Heart right ventricle (tissue), 16 donors: Measurements from ENCODE around the gene PALD1. TPM values are rescaled to one million over a fixed set of nuclear protein-coding genes. Genes with fewer than 3 reads are reported as not detected.
A peak's percentile ranks its signal among the peaks of the same experiment; 100 is the strongest.

Experiments
- ATAC-seq, 8 donors: fragments of 200-7000 bp; cut with Tn5 transposase; one replicate each; pipeline ENCODE4 v1.9.1; 2020; ENCODE audit warnings: mild to moderate bottlenecking in 8 of 8, moderate library complexity in 8 of 8, moderate number of reproducible peaks in 1 of 8
- DNase-seq, 2 donors: peaks; one replicate each; pipeline ENCODE4 v3.0.0-alpha.2; 2020
- H3K27ac ChIP-seq, 10 donors: fragments of 200-600 bp; sonication (generic) in 2 of 10; one replicate each; pipeline versions ENCODE4 v1.5.0 to v1.8.0; 2020 to 2022; ENCODE audit warnings: mild to moderate bottlenecking in 3 of 10
- H3K27me3 ChIP-seq, 7 donors: fragments of 200-600 bp; one replicate each; pipeline ENCODE4 v1.8.0; 2021 to 2022; ENCODE audit warnings: mild to moderate bottlenecking in 2 of 7
- H3K36me3 ChIP-seq, 9 donors: fragments of 200-600 bp; sonication (generic) in 1 of 9; one replicate each; pipeline versions ENCODE4 v1.5.0 to v1.8.0; 2020 to 2022; ENCODE audit warnings: mild to moderate bottlenecking in 2 of 9
- H3K4me1 ChIP-seq, 9 donors: fragments of 200-600 bp; sonication (generic) in 1 of 9; one replicate each; pipeline versions ENCODE4 v1.5.0 to v1.8.0; 2020 to 2022; ENCODE audit warnings: mild to moderate bottlenecking in 4 of 9
- H3K4me3 ChIP-seq, 10 donors: fragments of 200-600 bp; sonication (generic) in 2 of 10; one replicate each; pipeline versions ENCODE4 v1.5.0 to v1.8.0; 2020 to 2022; ENCODE audit warnings: mild to moderate bottlenecking in 7 of 10, moderate library complexity in 2 of 10
- H3K9me3 ChIP-seq, 11 donors: fragments of 200-600 bp in 10 of 11; sonication (generic) in 2 of 11; one replicate each; pipeline versions ENCODE4 v1.5.0 to v1.8.0; 2013 to 2022; ENCODE audit warnings: mild to moderate bottlenecking in 2 of 11, control low read depth in 1 of 11, moderate library complexity in 1 of 11
- WGBS, 2 donors: extraction: QIAGEN DNeasy Blood & Tissue Kit; methylation state at CpG; one replicate each; pipeline ENCODE4 v1.1.7; 2013; ENCODE audit warnings: inconsistent platforms in 1 of 2; 5-methylcytosine and 5-hydroxymethylcytosine counted together
- intact Hi-C, 10 donors: fragments of 100-400 bp; cut with DNase I; formaldehyde crosslinking; loops; one replicate each; pipeline versions ENCODE4 v1.11.1 to v1.14.2; 2022
- polyA plus RNA-seq, 2 donors: library from polyadenylated mRNA; stranded (reverse); fragments of 200-250 nt; gene quantifications; one replicate each; pipeline ENCODE4 v1.2.3, GENCODE V29; 2013
- total RNA-seq, 10 donors: library from RNA; stranded (reverse); fragmentation: NEBNext Ultra II Directional in 3 of 10; extraction: Animal tissue kit (Norgen Biotek cat#: 25700) in 3 of 10; gene quantifications; one replicate each; pipeline versions ENCODE4 v1.2.1 to v1.2.4, GENCODE V29; 2021 to 2023
- TF ChIP-seq, protein P1 (sequence below), 9 donors: fragments of 200-600 bp; sonication (generic) in 2 of 9; IDR thresholded peaks; one replicate each; pipeline versions ENCODE4 v1.5.0 to v1.8.0; 2021 to 2022; ENCODE audit warnings: antibody characterized with exemption in 9 of 9, mild to moderate bottlenecking in 5 of 9, moderate library complexity in 1 of 9
- donor health status: Arrhythmogenic right ventricular cardiomyopathy.
- donor health status: ischemic (EF 13 %, LVEDD 7.1; RV severe dilation, severe dysfunction).
- donor health status: healthy with polysubstance abuse.
- donor health status: DM: no; HTN: yes; CAD: no.
- donor health status: DM: no; HTN: no; CAD: no.
- donor health status: ischemic (EF 25% LVEDD 6.9; RV normal size, moderate dysfunction).
- donor health status: ischemic (EF 25% LVEDD 5.7; RV mildly dilated, moderate dysfunction).
- donor health status: healthy.
- donor health status: DM: yes; HTN: yes; CAD: no.
- donor health status: Ischemic cardiomyopathy.
- donor health status: ischemic (EF 35%, LVEDD 5.7; RV mildly dilated, moderate dysfunction).
- donor health status: nonischemic (EF 11% LVEDD 7.7; RV severe dilation, severe dysfunction).
- donor health status: DM: yes; HTN: yes; CAD: no.
- donor health status: PGD.
- donor health status: ischemic (EF 29% LVEDD 5.4; RV normal size, mild dysfunction).
- donor health status: nonischemic (EF 23%, LVEDD 6.1; RV moderate dilation, normal function).

PALD1 gene
- total and polyA plus RNA-seq, 12 donors, result 4.1 to 10.3 (median 5.9) TPM

DNA sequence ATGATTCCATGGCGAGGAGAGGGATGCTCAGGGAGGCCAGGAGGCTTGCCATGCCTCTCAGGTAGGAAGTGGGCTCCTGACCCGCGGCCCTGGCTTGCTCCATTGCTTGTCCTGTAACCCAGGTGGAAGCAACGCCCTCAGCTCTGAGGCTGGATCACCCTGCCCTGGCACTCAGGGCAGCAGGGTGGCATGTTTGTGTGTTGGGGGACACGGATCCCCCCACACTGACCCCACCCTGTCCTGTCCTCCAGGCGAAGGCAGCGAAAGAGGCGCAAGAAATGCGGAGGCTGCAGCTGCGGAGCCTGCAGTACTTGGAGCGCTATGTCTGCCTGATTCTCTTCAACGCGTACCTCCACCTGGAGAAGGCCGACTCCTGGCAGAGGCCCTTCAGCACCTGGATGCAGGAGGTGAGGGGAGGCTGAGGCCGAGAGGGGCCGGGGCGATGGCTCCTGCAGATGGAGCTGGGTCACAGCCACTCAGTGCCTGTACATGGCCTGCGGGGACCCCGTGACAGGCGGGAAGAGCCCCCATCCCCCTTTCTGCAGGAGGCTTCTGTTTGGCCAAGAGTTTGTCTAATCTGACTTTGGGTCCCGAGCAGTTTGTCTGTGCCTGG, 85.7 kb downstream of the PALD1 start:
- Histone ChIP-seq H3K4me3 (no peak overlapping the region), H3K36me3 (peaks cover 0 to 35% (median 0%) of the 10 kb centered on the region in 9 donors), H3K9me3 (no peaks in the 10 kb centered on the region), H3K27me3 (no peaks in the 10 kb centered on the region), H3K4me1 (peaks cover 11 to 60% (median 42%) of the 10 kb centered on the region in 9 donors), H3K27ac (no peak overlapping the region)
- intact Hi-C loops, result loop anchor here in 1 of 10 donors (5.0 kb wide), 1 partner anchor 113 kb away; no protein-coding TSS in a partner anchor
- DNase-seq, result no peak
- ATAC-seq, result no peak
- TF ChIP-seq, protein P1, sequence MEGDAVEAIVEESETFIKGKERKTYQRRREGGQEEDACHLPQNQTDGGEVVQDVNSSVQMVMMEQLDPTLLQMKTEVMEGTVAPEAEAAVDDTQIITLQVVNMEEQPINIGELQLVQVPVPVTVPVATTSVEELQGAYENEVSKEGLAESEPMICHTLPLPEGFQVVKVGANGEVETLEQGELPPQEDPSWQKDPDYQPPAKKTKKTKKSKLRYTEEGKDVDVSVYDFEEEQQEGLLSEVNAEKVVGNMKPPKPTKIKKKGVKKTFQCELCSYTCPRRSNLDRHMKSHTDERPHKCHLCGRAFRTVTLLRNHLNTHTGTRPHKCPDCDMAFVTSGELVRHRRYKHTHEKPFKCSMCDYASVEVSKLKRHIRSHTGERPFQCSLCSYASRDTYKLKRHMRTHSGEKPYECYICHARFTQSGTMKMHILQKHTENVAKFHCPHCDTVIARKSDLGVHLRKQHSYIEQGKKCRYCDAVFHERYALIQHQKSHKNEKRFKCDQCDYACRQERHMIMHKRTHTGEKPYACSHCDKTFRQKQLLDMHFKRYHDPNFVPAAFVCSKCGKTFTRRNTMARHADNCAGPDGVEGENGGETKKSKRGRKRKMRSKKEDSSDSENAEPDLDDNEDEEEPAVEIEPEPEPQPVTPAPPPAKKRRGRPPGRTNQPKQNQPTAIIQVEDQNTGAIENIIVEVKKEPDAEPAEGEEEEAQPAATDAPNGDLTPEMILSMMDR (IDR thresholded peaks at IDR 0.05), result no peak
- WGBS, 2 donors, result 94 to 96% methylated on average over 21 of the region's 21 CpGs

DNA sequence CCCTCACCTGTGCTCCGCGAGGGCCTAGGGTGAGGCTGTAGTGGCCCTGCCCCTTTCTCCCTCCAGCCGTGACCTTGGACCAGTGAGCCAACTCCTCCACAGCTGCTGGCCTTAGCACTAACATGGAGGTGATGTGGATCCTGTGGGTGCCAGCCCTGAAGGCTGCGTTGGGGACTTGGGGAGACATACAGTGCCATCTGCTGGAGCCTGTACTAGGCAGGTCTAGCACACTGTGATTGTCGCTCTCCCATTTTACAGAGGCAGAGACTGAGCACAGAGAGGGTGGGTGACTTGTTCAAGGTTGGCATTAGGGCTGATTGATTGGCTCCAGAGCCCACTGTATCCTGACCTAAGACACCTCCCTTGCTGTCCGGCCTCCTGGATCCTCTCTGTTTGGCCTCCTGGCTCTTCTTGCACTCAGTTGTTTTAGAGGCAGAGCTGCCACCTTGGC, 86.4 kb downstream of the PALD1 start:
- TF ChIP-seq, protein P1 (IDR thresholded peaks at IDR 0.05), result no peak
- intact Hi-C loops, result loop anchor here in 1 of 10 donors (5.0 kb wide), 1 partner anchor 112 kb away; no protein-coding TSS in a partner anchor
- no peak for DNase-seq
- Histone ChIP-seq H3K4me3 (no peak overlapping the region), H3K36me3 (peaks cover 0 to 42% (median 0%) of the 10 kb centered on the region in 9 donors), H3K4me1 (peaks cover 7 to 53% (median 35%) of the 10 kb centered on the region in 9 donors), H3K27ac (peak overlapping the region in 3 of 10 donors; percentile 4 to 20 (median 15)), H3K9me3 (no peaks in the 10 kb centered on the region), H3K27me3 (no peaks in the 10 kb centered on the region)
- WGBS, 2 donors, result 88 to 95% methylated on average over 6 of the region's 6 CpGs
- no peak for ATAC-seq

DNA sequence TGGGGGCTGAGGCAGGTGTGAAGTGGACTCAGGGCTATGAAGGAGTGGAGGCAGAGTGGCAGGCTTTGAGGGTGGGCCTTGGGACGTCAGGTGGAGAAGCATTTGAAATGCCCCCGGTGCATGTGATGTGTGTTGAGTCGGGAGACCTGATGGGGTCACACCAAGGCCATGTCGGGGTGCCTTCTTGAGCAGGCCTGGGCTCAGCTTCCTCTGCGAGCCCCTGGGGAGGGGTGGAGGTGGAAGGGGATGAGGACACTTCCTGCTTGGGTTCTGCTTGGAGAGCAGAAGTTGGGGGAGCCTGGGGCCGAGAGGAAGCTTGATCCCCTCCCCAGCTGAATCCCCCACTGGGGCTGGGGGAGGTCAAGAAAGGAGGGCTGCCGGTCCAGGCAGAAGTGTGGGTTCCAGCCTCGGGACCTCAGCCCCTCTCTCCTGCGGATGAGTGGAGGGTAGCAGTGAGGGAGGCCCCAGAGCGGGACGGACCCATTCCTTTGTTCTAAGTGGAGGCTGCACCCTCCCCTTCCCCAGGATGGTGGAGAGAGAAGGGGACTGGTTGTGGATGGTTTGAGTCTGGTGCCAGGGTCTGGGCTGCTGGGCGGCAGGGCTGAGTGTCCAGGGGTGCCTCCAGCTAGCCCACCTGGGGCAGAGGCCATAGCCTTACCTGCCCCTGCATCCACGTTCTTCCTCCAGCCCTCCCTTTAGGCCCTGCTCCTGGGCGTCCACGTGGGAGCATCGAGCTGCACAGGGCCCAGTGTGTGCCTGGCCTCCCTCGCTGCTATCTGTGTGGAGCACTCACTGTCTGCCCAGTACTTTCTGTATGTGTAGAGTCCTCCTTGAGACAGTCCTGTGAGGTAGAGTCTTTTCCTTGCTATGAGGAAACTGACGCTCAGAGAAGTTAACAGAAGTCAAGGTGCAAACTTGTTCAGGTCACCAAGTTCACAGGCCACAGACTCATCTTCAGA, 87.3 kb downstream of the PALD1 start:
- intact Hi-C loops, result no loop called here
- Histone ChIP-seq H3K9me3 (no peaks in the 10 kb centered on the region), H3K4me1 (peaks cover 3 to 44% (median 26%) of the 10 kb centered on the region in 9 donors), H3K27me3 (no peaks in the 10 kb centered on the region), H3K4me3 (no peak overlapping the region), H3K36me3 (peaks cover 0 to 48% (median 0%) of the 10 kb centered on the region in 9 donors), H3K27ac (peak overlapping the region in 2 of 10 donors; percentile 15 to 20)
- TF ChIP-seq, protein P1 (IDR thresholded peaks at IDR 0.05), result no peak
- DNase-seq (no peak), ATAC-seq (peak in 3 of 8 donors; percentile 25 to 41 (median 29))
- WGBS, 2 donors, result 83 to 87% methylated on average over 18 of the region's 18 CpGs
